Right lobe of liver (tissue), 4 donors: ENCODE data around the gene SCAMP4.

ENCODE experiments used
- POLR2A ChIP-seq: fragments of 450-650 bp; IDR thresholded peaks from one replicate; pipeline ENCODE4 v1.6.1; 2017; ENCODE audit warnings: antibody characterized with exemption, mild to moderate bottlenecking
- TF ChIP-seq, protein P1 (sequence below), 4 donors: fragments of 200-600 bp in 3 of 4; fragments of 450-650 bp in 1 of 4; IDR thresholded peaks; one replicate each; pipeline versions ENCODE4 v1.5.1 to v1.8.0; 2016 to 2022; ENCODE audit warnings: antibody characterized with exemption in 4 of 4, mild to moderate bottlenecking in 2 of 4
- donor health status: DM: no; HTN: no; CAD: no.
- donor health status: DM: no; HTN: no; CAD: no.
- donor health status: DM: no; HTN: yes; CAD: no.

GRCh38 chr19:1938071-1938470, 32.9 kb downstream of the SCAMP4 start:
- TF ChIP-seq, protein P1, sequence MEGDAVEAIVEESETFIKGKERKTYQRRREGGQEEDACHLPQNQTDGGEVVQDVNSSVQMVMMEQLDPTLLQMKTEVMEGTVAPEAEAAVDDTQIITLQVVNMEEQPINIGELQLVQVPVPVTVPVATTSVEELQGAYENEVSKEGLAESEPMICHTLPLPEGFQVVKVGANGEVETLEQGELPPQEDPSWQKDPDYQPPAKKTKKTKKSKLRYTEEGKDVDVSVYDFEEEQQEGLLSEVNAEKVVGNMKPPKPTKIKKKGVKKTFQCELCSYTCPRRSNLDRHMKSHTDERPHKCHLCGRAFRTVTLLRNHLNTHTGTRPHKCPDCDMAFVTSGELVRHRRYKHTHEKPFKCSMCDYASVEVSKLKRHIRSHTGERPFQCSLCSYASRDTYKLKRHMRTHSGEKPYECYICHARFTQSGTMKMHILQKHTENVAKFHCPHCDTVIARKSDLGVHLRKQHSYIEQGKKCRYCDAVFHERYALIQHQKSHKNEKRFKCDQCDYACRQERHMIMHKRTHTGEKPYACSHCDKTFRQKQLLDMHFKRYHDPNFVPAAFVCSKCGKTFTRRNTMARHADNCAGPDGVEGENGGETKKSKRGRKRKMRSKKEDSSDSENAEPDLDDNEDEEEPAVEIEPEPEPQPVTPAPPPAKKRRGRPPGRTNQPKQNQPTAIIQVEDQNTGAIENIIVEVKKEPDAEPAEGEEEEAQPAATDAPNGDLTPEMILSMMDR (IDR thresholded peaks at IDR 0.05), result no peak
- TF ChIP-seq POLR2A, result no peak
